ENCODE measurements around the gene MAST4.

DNA sequence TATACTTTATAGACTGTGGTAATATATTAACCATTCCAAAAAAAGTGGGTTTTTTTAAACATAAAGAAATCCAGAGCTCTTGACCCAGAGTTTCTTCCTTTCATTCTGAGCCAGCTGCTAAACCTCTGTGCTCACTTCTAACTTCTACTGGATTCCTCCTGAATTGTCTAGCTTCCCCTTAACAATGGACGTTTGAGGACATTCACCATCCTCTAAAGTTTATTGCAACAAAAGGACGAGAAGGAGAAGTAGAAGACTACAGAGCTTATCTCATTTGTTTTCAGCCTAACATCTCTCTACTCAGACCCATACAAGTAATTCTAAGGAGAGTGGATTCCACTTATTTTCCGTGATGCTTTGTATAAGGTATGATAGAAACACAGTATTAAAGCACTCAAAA is 284.2 kb downstream of the MAST4 start:
- TF ChIP-seq, protein P1, sequence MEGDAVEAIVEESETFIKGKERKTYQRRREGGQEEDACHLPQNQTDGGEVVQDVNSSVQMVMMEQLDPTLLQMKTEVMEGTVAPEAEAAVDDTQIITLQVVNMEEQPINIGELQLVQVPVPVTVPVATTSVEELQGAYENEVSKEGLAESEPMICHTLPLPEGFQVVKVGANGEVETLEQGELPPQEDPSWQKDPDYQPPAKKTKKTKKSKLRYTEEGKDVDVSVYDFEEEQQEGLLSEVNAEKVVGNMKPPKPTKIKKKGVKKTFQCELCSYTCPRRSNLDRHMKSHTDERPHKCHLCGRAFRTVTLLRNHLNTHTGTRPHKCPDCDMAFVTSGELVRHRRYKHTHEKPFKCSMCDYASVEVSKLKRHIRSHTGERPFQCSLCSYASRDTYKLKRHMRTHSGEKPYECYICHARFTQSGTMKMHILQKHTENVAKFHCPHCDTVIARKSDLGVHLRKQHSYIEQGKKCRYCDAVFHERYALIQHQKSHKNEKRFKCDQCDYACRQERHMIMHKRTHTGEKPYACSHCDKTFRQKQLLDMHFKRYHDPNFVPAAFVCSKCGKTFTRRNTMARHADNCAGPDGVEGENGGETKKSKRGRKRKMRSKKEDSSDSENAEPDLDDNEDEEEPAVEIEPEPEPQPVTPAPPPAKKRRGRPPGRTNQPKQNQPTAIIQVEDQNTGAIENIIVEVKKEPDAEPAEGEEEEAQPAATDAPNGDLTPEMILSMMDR (CRISPR knock-in tag; IDR thresholded peaks at IDR 0.05), result no peak
- TF ChIP-seq CREB1 (IDR thresholded peaks at IDR 0.05), result no peak
- TF ChIP-seq CREB1 (CRISPR knock-in tag; IDR thresholded peaks at IDR 0.05), result no peak
- TF ChIP-seq MAZ (IDR thresholded peaks at IDR 0.05; ENCODE audit: borderline replicate concordance, low read depth, low read length), result no peak
- TF ChIP-seq MAZ (CRISPR knock-in tag; IDR thresholded peaks at IDR 0.05; ENCODE audit: low read depth), result no peak
- no peak for TF ChIP-seq SETDB1 (CRISPR knock-in tag; IDR thresholded peaks at IDR 0.05; ENCODE audit: borderline replicate concordance)
- TF ChIP-seq RBM22 (optimal IDR thresholded peaks at IDR 0.05; ENCODE audit: low read length), result no peak
- no peak for TF ChIP-seq HCFC1 (IDR thresholded peaks at IDR 0.05; ENCODE audit: low read depth, low read length)
- TF ChIP-seq, protein P2, sequence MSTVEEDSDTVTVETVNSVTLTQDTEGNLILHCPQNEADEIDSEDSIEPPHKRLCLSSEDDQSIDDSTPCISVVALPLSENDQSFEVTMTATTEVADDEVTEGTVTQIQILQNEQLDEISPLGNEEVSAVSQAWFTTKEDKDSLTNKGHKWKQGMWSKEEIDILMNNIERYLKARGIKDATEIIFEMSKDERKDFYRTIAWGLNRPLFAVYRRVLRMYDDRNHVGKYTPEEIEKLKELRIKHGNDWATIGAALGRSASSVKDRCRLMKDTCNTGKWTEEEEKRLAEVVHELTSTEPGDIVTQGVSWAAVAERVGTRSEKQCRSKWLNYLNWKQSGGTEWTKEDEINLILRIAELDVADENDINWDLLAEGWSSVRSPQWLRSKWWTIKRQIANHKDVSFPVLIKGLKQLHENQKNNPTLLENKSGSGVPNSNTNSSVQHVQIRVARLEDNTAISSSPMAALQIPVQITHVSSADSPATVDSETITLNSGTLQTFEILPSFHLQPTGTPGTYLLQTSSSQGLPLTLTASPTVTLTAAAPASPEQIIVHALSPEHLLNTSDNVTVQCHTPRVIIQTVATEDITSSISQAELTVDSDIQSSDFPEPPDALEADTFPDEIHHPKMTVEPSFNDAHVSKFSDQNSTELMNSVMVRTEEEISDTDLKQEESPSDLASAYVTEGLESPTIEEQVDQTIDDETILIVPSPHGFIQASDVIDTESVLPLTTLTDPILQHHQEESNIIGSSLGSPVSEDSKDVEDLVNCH (CRISPR knock-in tag; IDR thresholded peaks at IDR 0.05), result no peak
- no peak for TF ChIP-seq YY1 (IDR thresholded peaks at IDR 0.05; ENCODE audit: insufficient read depth, insufficient replicate concordance, low read depth, low read length)
- no peak for TF ChIP-seq JUND (CRISPR knock-in tag; IDR thresholded peaks at IDR 0.05)
- TF ChIP-seq POLR2AphosphoS5 (IDR thresholded peaks at IDR 0.05; ENCODE audit: low read depth, low read length), result no peak
- TF ChIP-seq, protein P3, sequence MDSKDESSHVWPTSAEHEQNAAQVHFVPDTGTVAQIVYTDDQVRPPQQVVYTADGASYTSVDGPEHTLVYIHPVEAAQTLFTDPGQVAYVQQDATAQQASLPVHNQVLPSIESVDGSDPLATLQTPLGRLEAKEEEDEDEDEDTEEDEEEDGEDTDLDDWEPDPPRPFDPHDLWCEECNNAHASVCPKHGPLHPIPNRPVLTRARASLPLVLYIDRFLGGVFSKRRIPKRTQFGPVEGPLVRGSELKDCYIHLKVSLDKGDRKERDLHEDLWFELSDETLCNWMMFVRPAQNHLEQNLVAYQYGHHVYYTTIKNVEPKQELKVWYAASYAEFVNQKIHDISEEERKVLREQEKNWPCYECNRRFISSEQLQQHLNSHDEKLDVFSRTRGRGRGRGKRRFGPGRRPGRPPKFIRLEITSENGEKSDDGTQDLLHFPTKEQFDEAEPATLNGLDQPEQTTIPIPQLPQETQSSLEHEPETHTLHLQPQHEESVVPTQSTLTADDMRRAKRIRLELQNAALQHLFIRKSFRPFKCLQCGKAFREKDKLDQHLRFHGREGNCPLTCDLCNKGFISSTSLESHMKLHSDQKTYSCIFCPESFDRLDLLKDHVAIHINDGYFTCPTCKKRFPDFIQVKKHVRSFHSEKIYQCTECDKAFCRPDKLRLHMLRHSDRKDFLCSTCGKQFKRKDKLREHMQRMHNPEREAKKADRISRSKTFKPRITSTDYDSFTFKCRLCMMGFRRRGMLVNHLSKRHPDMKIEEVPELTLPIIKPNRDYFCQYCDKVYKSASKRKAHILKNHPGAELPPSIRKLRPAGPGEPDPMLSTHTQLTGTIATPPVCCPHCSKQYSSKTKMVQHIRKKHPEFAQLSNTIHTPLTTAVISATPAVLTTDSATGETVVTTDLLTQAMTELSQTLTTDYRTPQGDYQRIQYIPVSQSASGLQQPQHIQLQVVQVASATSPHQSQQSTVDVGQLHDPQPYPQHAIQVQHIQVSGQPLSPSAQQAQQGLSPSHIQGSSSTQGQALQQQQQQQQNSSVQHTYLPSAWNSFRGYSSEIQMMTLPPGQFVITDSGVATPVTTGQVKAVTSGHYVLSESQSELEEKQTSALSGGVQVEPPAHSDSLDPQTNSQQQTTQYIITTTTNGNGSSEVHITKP (CRISPR knock-in tag; IDR thresholded peaks at IDR 0.05; ENCODE audit: low read depth), result no peak
- TF ChIP-seq AKAP8 (CRISPR knock-in tag; IDR thresholded peaks at IDR 0.05), result no peak
- no peak for TF ChIP-seq MAFK (conservative IDR thresholded peaks at IDR 0.05 in 1 of 2, IDR thresholded peaks at IDR 0.05 in 1 of 2; ENCODE audit: low read length in 2 of 2)

Measured in HepG2 (cell line).